Stimulated activated CD4-positive, alpha-beta T cell treated with anti-CD3 and anti-CD28 coated beads, Interleukin-4, amount 100 ng/mL, for 4 hours (primary cell): ENCODE data around the gene EVA1C.
"Not testable (repeated sequence)": the region's sequence is repeated elsewhere in the genome, so short reads cannot be mapped to it uniquely, and the experiment has no call there.

ENCODE experiments used
- DNase-seq, 2 experiments: peaks; one replicate each; pipeline ENCODE4 v3.0.0-alpha.2; 2020

EVA1C gene

GRCh38 chr21:32468681-32469111 lies 56.2 kb downstream of the EVA1C start:
- DNase-seq: no peak

- no peak for DNase-seq
These were observed 57.1 kb downstream of the EVA1C start for GRCh38 chr21:32469628-32470027.

GRCh38 chr21:32470206-32470605 lies 57.7 kb downstream of the EVA1C start:
- no peak for DNase-seq

- no peak for DNase-seq
These were observed 60.6 kb downstream of the EVA1C start for GRCh38 chr21:32472890-32473765.

GRCh38 chr21:32474179-32475059 lies 61.9 kb downstream of the EVA1C start:
- no peak for DNase-seq

- no peak for DNase-seq
These were observed 62.8 kb downstream of the EVA1C start for GRCh38 chr21:32475162-32475812.

- no peak for DNase-seq
These were observed 64.3 kb downstream of the EVA1C start for GRCh38 chr21:32476661-32477423.

- DNase-seq: no peak
These were observed 64.9 kb downstream of the EVA1C start for GRCh38 chr21:32477424-32477745.

- DNase-seq: no peak
These were observed 69.4 kb downstream of the EVA1C start for GRCh38 chr21:32481875-32482408.

GRCh38 chr21:32482565-32483292 lies 70.2 kb downstream of the EVA1C start:
- DNase-seq: no peak

GRCh38 chr21:32483293-32483595 lies 70.7 kb downstream of the EVA1C start:
- no peak for DNase-seq

- DNase-seq: no peak
These were observed 72.3 kb downstream of the EVA1C start for GRCh38 chr21:32484706-32485380.

GRCh38 chr21:32492376-32492775 lies 79.9 kb downstream of the EVA1C start:
- no peak for DNase-seq

- DNase-seq: no peak
These were observed 82.6 kb downstream of the EVA1C start for GRCh38 chr21:32494934-32495709.

GRCh38 chr21:32496568-32496967 lies 84.1 kb downstream of the EVA1C start:
- DNase-seq: no peak

GRCh38 chr21:32499249-32500055 lies 86.9 kb downstream of the EVA1C start:
- no peak for DNase-seq

- DNase-seq: not testable (repeated sequence)
These were observed 91.1 kb downstream of the EVA1C start for GRCh38 chr21:32503641-32504040.

- DNase-seq: not testable (repeated sequence)
These were observed 93.3 kb downstream of the EVA1C start for GRCh38 chr21:32505767-32506166.

GRCh38 chr21:32506411-32506965 lies 94.0 kb downstream of the EVA1C start:
- not testable (repeated sequence) for DNase-seq
